GM21576 (cell line): Measurements from ENCODE around the gene CTDSPL.

Source experiments
- ATAC-seq: cut with Tn5 transposase; IDR thresholded peaks from one replicate; pipeline ENCODE4 v1.9.1; 2021; ENCODE audit warnings: mild to moderate bottlenecking, moderate library complexity; ENCODE audit not compliant: unreplicated experiment

Gene CTDSPL

DNA sequence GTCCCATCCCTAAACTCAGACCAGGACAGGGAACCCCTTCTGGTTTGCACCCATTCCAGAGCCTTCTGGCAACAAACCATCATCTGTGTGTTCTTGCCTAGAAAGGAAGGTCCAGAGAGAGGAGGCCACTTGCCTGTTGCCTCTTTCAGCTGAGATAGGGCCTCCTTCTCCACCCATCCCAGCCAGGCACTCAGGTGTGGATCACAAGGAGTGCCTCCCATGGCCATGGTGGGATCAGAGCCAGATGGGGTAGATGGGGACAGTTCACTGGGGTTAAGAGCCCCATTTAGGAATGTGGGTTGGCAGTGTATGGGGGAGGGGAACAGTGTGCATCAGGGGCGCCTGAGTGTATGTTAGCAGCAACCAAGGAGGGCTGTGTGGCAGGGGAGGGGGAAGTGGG is 8.9 kb upstream of the CTDSPL start:
- ATAC-seq, result no peak

DNA sequence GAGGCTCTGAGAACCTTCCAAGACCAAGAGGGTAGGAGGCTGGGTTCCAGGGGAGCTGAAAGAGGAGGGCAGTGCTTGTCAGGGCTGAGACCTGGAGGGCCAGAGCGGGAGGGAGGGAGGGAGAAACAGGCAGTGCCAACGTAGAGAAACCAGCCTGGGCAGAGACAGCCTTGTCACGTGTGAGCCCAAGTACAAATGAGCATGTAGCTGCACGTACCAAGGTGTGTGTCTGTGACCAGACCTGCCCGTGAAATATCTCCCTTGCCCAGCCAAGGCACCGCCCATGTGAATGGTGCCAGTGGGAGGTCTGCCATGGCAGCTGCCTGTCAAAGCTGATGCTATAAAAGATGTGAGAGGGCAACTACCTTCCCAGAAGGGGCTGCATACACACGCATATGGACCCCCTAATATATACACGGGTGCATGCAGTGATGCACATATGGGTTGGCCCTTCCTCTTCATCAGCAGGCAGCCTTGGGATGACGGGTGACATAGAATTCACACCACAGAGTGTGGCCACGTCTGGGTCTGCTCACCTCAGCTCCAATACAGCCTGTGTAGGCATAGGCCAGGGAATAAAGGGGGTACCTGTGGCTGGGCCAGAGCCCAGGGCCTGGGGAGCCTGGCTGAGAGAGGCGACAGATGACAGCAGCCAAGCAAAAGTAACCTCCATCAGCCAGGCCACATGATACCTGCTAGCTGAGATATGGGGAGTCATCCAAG is 7.8 kb upstream of the CTDSPL start:
- no peak for ATAC-seq

DNA sequence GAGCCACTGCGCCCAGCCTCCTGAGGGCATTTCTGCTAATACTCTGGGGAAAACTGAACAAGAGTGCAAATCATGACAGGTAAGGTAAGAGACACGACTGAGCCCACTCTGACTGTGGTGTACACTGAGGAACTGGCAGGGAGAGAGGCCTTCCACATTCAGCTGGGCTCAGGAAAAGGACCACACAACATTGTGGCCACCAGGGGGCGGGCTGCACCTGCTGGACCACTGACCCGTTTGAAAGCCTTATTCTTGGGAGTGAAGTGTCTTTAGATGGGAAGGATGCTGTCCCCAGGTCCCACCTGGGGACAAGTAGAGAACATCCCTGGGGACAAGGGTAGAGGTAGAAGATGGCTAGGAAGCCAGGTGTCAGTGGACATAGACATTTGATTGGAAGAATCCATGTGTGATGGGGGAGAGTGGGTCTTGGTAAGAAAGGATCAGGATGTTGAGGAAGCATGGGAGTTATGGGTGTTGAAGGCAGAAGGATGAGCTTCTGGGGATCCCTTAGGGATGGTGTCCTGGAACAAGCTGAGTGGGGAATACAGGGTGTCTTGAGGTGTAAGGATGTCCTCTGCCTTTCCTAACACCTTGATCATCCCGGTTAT is 6.2 kb upstream of the CTDSPL start:
- ATAC-seq, result peak; percentile 62

DNA sequence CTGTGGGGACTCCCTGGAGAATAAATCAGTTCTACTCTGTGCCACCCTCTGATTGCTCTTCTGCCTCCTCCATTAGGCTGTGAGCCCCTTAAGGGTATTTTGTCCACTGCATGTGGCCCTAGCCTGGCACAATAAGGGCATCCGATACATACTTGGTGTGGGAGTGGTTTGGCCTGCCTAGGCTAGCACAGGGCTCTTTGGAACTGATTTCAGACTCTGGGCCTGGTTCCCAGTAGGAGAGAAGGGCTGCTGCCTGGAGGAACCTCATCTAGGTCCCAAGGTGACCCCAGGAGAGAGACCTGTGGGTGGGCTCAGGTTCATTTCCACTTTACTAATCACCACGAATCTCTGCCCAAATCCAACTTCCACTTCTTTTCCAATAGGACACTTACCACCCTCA is 5.3 kb upstream of the CTDSPL start:
- ATAC-seq, result no peak

DNA sequence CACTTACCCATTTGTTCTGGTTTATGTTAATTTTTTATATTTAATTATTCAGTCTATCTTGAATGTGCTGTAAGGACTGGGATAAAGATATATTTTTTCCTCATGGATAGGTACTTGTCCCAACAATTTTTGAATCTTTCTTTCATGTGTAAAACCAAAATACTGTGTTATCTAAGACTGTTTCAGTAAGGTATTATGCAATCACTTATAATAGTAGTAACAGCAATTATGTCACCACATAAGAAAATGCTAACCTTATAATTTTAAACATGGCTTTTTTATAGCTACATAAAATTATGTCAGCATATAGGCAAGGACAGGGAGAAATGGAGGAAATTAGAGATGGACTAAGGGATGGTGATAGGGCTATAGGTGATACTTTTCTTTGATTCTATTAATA is 2.9 kb upstream of the CTDSPL start:
- ATAC-seq, result no peak

DNA sequence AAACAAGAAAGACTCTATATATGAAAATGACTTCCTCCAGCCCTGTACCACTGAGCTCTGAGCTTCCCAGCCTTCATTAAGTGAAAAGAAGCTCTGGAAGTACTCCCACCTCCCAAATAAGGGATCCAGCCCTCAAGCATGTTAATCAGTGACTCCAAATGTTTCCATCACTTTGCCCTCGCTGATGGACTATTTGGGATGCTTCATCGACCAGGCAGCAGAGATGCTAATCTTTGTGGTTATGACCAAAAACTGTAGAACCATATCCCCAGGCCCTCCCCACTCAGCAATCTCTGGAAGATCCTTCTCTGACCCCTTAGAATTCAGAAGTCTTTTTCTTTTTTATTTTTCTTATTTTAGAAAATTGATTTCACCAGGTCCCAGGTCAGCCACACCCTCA is 2.3 kb upstream of the CTDSPL start:
- ATAC-seq, result no peak

DNA sequence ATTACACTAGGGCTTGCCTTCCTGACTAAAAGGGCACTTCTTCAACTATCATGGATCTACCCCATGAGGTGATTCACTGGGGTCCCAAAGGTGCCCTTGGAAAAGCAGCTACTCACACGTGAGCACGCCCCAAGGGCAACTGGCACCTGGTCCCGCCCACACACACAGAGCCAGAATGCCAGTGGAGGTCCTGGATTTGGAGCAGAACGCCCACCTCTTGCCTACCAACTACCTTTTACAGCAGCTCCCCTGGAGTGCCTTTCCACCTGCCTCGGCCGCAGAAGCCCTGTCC is 1.8 kb upstream of the CTDSPL start:
- no peak for ATAC-seq

DNA sequence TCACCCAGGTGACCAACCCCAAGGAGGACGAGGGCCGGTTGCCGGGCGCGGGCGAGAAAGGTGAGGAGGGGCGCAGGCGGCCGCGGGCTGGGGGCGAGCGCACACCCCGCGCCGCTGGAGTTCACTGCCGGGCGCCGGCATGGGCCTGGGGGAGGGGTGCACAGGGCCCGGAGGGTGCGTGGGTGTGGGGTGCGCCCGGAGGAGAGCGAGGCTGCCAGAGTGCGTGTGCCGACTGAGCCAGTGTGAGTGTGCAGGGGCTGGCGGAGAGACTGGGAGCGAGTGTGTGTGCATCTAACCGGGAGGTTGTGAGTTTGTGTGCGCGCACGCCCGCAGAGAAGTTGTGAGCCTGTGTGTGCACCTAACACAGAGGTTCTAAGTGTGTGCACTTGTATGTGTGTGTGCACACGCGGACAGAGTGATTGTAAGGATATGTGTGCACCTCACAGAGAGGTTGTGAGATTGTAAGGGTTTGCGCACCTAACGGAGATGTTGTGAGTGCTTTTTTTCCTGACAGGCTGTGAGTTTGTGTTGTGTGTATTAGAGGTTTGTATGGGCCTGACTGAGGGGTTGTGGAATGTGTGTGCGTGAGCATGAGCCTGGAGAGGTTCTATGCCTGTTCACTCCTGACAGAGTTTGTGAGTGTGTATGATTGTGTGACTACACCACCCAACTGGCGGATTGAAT is 681 bp downstream of the CTDSPL start:
- no peak for ATAC-seq

DNA sequence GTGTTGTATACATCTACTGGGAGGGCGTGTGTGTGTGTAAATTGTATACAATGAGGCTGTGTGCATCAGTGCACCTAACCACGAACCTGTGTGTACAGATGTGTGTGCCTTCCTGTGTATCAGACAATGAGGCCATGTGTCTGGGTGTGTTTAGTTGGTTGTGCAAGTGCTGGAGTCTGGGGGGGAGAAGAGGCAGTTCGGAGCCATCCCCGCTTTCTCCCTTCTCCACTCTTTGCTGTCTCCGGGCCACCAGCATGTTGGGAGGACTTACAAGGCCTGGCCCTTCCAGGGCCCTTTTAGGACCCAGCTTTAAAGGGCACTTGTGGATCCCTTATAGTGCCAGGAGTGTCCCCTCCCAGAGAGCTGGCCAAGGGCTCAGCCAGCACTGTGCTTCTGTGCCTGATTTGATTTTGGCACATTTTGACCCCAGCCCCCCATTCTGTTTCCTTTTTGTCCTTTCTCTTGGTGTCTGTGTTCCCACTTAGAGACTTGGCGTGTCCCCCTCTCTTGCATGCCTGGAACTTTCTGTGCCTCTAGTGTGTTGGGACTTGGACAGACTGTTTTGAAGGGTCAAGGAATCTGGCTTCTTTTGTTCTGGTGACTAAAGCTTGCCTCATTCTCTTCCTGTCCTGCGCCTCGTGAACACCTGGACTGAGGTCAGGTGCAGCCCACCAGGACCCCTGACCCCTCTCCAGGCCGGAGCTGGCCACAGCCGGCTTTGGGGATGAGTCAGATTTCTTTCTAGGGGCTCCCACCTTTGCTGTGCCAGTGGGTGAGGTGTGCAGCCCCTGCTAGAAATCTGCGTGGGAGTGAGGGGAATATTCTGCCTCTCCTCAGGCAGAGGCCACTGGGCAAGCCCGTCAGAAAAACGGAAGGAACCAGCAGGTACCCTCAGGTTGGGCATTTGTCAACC is 1.5 kb downstream of the CTDSPL start:
- no peak for ATAC-seq

DNA sequence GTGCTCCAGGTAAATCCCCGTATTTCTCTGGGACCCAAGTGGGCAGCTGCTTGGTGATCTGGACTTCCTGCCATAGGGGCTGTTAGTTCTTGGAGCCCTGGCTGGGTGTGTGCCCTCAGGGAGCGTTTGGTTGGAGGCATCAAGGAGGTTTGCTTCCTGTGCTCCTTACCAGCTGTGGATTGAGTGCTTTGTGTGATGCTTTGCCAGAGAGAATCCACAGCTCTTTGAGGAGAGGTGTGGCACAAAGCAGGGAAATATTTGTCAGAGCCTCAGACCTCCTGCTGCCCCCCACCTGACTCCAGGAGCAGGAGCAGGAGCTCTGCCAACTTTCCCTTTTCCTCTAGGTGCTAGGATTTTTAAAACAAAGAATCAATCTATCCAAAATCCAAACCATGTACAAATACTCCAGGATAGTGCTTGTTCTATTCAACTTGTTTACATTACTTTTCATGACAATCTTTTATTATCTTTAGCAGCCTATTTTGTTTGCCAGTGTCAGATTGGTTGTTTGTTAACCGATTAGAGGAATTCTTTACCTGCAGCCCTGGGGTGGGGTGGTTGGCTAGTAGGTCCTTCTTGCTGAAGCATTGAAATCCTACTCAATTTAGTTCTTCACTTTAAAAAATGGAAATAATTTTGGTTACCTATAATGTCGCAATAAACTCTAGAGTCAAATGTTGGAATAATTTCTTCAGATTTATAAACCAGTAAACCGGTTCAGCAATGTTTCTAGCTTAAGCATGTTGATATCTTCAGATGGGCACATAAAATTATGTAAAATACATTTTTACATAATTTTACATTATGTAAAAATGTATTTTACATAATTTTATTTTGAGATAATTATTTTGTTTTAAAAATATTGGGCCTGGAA is 2.5 kb downstream of the CTDSPL start:
- no peak for ATAC-seq

DNA sequence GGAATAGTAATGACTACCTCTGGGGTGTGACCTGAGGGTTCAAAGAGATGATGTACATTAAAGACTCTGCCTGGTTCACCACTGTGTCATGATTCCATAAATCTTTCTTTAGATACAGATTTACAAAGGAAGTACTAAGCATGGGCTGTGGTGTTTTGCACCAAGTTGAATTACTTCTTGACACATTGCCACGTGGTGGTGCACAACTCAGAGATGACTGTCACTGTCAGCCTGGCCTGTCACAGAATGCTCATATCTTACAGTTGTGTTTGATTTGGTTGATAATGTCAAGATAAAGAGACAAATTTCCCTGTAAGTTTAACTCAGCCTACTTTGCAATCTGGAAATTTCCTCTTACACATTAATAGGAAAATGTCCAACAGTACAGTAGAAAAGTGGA is 3.2 kb downstream of the CTDSPL start:
- no peak for ATAC-seq

DNA sequence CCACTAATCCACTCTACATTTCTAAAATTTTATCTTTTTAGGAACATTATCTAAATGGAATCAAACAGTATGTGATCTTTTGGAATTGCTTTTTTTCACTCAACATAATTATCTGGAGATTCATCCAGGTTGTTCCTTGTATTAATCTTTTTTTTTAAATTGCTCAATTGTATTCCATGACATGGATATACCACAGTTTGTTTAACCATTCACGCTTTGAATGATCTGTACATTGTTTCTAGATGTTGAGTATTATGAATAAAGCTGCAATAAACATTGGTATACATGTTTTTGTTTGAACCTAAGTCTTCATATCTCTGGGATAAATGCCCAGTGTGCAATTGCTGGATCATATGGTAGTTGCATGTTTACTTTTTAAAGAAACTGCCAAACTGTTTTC is 5.5 kb downstream of the CTDSPL start:
- ATAC-seq, result no peak

DNA sequence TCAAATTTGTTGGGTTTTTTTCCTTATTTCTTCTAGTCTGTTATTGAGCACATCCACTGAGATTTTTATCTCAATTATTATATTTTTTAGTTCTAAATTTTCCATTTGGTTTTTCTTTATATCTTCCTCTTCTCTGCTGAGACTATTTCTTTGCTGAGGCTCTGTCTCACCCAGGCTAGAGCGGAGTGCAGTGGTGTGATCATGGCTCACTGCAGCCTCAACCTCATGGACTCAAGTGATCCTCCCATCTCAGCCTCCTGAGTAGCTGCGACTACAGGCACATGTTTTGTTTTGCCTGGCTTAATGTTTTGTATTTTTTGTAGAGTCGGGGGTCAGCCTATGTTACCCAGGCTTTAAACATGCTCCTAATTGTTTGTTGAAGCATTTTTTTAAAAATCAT is 10.2 kb downstream of the CTDSPL start:
- no peak for ATAC-seq

DNA sequence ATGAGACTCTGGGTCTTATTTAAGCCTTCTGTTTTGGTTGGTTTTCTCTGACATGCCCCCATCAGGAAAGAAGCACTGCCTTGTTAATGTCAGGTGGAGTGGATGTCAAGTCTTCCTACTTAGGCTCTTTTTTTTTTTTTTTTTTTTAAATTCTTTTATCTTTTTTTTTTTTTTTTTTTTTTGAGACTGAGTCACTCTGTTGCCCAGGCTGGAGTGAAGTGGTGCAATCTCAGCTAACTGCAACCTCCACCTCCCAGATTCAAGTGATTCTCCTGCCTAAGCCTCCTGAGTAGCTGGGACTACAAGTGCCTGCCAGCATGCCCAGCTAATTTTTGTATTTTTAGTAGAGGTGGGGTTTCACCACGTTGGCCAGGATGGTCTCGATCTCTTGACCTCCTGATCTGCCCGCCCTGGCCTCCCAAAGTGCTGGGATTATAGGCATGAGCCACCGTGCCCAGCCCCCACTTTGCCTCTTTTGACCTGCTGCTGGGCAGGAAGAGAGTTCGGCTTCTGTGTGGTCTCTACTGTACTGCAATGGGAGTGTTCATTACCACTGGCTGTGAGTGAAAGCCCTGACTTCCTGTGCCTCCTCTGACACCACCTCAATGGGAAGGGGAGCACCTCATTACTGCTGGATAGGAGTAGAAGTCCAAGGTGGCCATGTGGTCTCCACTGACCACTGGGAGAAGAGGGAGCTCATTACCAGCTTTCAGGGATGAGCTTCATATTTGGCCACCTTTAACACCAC is 10.9 kb downstream of the CTDSPL start:
- no peak for ATAC-seq

DNA sequence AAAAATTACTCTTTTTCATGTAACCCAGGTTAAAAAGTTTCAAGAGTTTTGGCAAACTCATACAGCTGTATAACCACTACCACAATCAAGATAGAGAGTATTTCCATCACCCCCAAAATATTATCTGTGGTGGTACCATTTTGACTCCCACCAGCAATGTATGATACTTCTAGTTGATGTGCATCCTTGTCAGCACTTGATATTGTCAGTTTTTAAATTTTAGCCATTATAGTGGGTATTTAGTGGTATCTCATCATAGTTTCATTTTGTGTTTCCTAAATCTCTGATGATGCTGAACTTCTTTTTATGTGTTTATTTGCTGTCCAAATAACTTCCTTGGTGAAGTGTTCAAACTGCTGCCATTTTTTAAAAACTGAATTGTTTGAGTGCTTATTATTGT is 14.6 kb downstream of the CTDSPL start:
- no peak for ATAC-seq

DNA sequence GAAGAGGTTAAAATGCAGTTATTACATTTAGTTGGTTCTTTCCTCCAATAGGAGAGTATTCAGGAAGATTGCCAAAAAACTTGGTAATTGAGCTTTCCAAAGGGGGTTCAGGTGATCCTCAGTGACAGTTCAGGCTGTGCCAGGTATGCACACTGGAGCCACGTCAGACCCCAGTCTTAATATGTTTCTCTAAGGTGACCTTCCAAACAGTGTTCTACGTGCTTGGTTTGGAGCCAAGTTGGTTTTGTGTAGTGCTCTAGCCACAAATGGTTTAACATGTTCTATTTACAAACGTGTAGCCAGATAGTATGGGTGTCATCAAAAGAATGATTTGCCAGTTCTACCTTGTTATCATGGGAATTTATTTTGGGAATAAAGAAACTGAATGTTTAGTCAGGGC is 21.0 kb downstream of the CTDSPL start:
- ATAC-seq, result no peak

DNA sequence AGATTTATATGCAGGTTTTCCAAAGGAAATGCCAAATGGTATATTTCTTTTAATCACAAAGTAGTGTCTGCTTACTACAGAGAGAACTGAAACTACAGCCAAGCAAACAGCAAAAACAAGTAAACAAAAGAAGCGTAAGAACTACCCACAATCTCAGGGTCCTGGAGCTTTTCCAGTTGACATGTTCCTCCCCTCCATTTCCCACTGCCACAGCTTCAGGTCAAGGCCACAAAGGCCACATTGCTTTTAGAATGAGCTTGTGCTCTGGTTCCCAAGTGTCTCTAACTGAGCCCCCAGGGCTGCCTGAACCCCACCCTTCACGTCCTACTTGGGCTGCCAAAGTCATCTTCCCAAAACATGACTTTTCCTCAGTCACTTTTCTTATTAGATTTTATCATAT is 24.1 kb downstream of the CTDSPL start:
- no peak for ATAC-seq

DNA sequence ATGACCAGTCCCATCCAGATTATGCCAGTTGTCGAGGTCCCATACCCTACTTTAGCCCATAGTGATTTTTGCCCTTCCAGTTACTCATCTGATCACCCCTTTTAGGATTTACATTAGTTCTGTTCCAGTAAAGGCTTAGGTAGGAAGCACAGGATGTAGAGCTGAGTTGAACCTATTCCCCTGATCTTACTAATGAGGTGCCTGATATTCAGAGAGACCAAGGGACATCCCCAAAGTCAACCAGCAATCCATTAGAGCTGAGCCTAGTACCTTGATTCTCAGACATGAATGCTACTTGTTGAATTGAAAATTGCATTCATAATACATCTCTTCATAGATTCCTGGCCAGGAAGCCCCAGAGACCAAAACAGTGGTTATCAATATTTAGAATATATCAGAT is 24.7 kb downstream of the CTDSPL start:
- ATAC-seq, result no peak

DNA sequence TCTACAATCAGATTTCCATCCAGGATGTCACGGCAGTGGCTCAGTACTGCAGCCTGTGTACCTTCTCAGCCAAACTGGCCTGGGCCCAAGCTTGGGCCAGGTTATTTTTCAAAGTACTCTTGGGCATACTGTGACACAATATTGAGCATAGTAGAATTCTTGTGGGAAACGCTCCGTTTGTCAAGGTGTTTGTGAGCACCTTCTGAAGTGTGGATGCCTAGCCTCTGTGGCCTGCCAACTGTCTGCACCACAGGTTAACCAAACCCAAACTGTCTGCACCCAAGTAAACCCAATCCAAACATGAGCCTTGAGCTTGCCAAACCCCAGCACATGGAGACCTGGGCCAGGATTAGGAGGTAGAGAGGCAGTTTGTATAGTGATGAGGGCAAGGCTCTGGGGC is 25.4 kb downstream of the CTDSPL start:
- no peak for ATAC-seq

DNA sequence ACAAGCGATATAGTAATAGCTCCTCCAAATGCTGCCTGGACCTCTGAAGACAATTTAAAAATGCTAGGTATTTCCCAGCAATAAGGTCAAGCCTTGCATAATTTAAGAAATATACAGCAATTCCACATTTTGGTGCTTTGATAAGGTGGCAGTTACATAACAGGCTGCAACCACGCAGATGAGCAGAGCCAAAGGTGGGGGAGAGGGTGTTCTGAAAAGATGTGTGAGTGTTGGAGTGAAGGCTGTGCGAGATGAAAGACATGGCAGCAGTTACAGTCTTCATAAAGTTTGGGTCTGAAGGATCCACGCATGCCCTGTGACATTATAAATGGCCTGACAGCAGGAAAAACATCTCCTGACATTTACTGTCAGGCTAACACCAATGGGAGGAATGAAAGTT is 26.1 kb downstream of the CTDSPL start:
- no peak for ATAC-seq
